SK-N-SH (cell line): ENCODE data around the gene TXNRD1. TPM values are rescaled to one million over a fixed set of nuclear protein-coding genes. Genes with fewer than 3 reads are reported as not detected.

Source experiments
- CTCF ChIA-PET: fragments of 300-600, 350-600 bp; formaldehyde crosslinking; extraction: SDS; loops from one replicate; lab custom pipeline; 2021; lab: Yijun Ruan, JAX
- POLR2A ChIA-PET: fragments of 350-600 bp; sonication (Branson Sonifier 250); formaldehyde crosslinking; extraction: SDS; loops from one replicate; lab custom pipeline; 2020; ENCODE audit warnings: antibody characterized with exemption, inconsistent platforms; lab: Yijun Ruan, JAX
- DNase-seq: peaks from one replicate; pipeline ENCODE4 v3.0.0; 2012
- H2AFZ ChIP-seq: fragments of 200-600 bp; sonication (generic); 2 replicates; pipeline ENCODE4 v1.8.1; 2016; ENCODE audit warnings: antibody characterized with exemption, mild to moderate bottlenecking, low read depth
- H3F3A ChIP-seq: fragments of 200-600 bp; sonication (generic); replicated peaks from 2 replicates; pipeline ENCODE3; 2016; ENCODE audit warnings: antibody characterized with exemption, mild to moderate bottlenecking; ENCODE audit not compliant: insufficient read depth
- H3K27ac ChIP-seq, 2 experiments: fragments of 200-500 bp in 1 of 2; fragments of 200-600 bp in 1 of 2; sonication (Bioruptor generic) in 1 of 2; sonication (generic), shearing (Covaris generic) in 1 of 2; 2 replicates each; pipeline versions ENCODE4 v1.5.1 to v1.6.1; 2014 to 2016; ENCODE audit warnings: low read depth in 2 of 2, inconsistent platforms in 1 of 2, low read length in 1 of 2, mild to moderate bottlenecking in 1 of 2, mixed read lengths in 1 of 2
- H3K27me3 ChIP-seq: fragments of 200-600 bp; sonication (generic), shearing (Covaris generic); 2 replicates; pipeline ENCODE4 v1.6.1; 2016; ENCODE audit warnings: mixed run types; ENCODE audit not compliant: insufficient read depth
- H3K36me3 ChIP-seq, 2 experiments: fragments of 200-500 bp in 1 of 2; fragments of 200-600 bp in 1 of 2; sonication (Bioruptor generic) in 1 of 2; sonication (generic) in 1 of 2; replicated peaks in 1 of 2; 2 replicates each; pipeline versions ENCODE3 to v1.5.1; 2014 to 2016; ENCODE audit warnings: low read length in 1 of 2, mild to moderate bottlenecking in 1 of 2; ENCODE audit not compliant: insufficient read depth in 2 of 2, control insufficient read depth in 1 of 2
- H3K4me1 ChIP-seq, 2 experiments: fragments of 200-500 bp in 1 of 2; fragments of 200-600 bp in 1 of 2; sonication (Bioruptor generic) in 1 of 2; sonication (generic), shearing (Covaris generic) in 1 of 2; 2 replicates each; pipeline versions ENCODE4 v1.5.1 to v1.6.1; 2014 to 2016; ENCODE audit warnings: low read depth in 1 of 2, low read length in 1 of 2, mixed run types in 1 of 2; ENCODE audit not compliant: insufficient read depth in 2 of 2, control insufficient read depth in 1 of 2
- H3K4me2 ChIP-seq: fragments of 200-600 bp; sonication (generic), shearing (Covaris generic); 2 replicates; pipeline ENCODE4 v1.6.1; 2017; ENCODE audit warnings: mixed run types
- H3K4me3 ChIP-seq, 2 experiments: fragments of 200-500 bp in 1 of 2; fragments of 200-600 bp in 1 of 2; sonication (Bioruptor generic) in 1 of 2; sonication (generic), shearing (Covaris generic) in 1 of 2; 2 replicates each; pipeline versions ENCODE4 v1.5.1 to v1.8.1; 2014 to 2016; ENCODE audit warnings: low read depth in 2 of 2, inconsistent platforms in 1 of 2, low read length in 1 of 2, mild to moderate bottlenecking in 1 of 2, mixed read lengths in 1 of 2, moderate library complexity in 1 of 2
- H3K79me2 ChIP-seq: fragments of 200-600 bp; sonication (generic); 2 replicates; pipeline ENCODE4 v1.8.1; 2017; ENCODE audit warnings: mild to moderate bottlenecking; ENCODE audit not compliant: insufficient read depth
- H3K9ac ChIP-seq: fragments of 200-600 bp; sonication (generic); 2 replicates; pipeline ENCODE4 v1.6.1; 2017; ENCODE audit warnings: mixed run types
- H3K9me2 ChIP-seq: fragments of 200-600 bp; sonication (generic); 2 replicates; pipeline ENCODE4 v1.6.1; 2017; ENCODE audit warnings: mixed run types
- H3K9me3 ChIP-seq: fragments of 200-600 bp; sonication (generic); 2 replicates; pipeline ENCODE4 v1.6.1; 2017; ENCODE audit warnings: mixed run types, mild to moderate bottlenecking, moderate library complexity
- H4K20me1 ChIP-seq: fragments of 200-600 bp; sonication (generic); 2 replicates; pipeline ENCODE4 v1.6.1; 2017; ENCODE audit warnings: mild to moderate bottlenecking, mixed run types; ENCODE audit not compliant: insufficient read depth
- PBX3 ChIP-seq: IDR thresholded peaks from 2 replicates; pipeline ENCODE4; 2012
- SIN3A ChIP-seq: IDR thresholded peaks from 2 replicates; pipeline ENCODE4 v1.6.1; 2012; ENCODE audit warnings: low read depth, mild to moderate bottlenecking, low read length, moderate library complexity, borderline replicate concordance
- TCF12 ChIP-seq: IDR thresholded peaks from 2 replicates; pipeline ENCODE4 v1.4.0; 2012
- TEAD4 ChIP-seq: IDR thresholded peaks from 2 replicates; pipeline ENCODE4 v1.4.0; 2012; ENCODE audit warnings: mild to moderate bottlenecking, borderline replicate concordance; ENCODE audit not compliant: insufficient read depth
- WGBS: methylation state at CpG from one replicate; pipeline ENCODE4 v1.1.6; 2017; ENCODE audit warnings: low lambda C conversion rate; 5-methylcytosine and 5-hydroxymethylcytosine counted together
- polyA plus RNA-seq, 3 experiments: library from polyadenylated mRNA; depleted of rRNA; stranded (reverse); fragments of >200 nt; gene quantifications; 2 replicates each; pipeline ENCODE4 v1.2.3, GENCODE V29; 2012

TXNRD1 gene
- polyA plus RNA-seq, 1 of the 3 experiments (the other 2 are of a cell fraction): 143 TPM

- DNase-seq: no peak
- Histone ChIP-seq H3K9me3 (no peaks in the 10 kb centered on the region), H2AFZ (no peak overlapping the region), H3K9ac (no peak overlapping the region), H4K20me1 (no peaks in the 10 kb centered on the region), H3K27me3 (no peaks in the 10 kb centered on the region), H3K36me3 (no peaks in the 10 kb centered on the region), H3K9me2 (no peaks in the 10 kb centered on the region), H3K79me2 (0 out of 2 replicates have a peak, but pooled peaks cover under 1% of the 10 kb centered on the region), H3K27ac (peak overlapping the region in 1 of 2 experiments; percentile 89; a peak in 2 of 4 replicates), H3K4me2 (no peak overlapping the region), H3K4me1 (peaks cover 9 to 24% of the 10 kb centered on the region in 2 experiments; a peak in 3 of 4 replicates), H3K4me3 (no peak overlapping the region), H3F3A (peaks cover 41% of the 10 kb centered on the region)
- POLR2A ChIA-PET: no interaction called here
- CTCF ChIA-PET: interaction anchor here (0.6 kb wide), 1 partner anchor 77 kb away, joined by 3 read pairs; no protein-coding TSS in a partner anchor
- WGBS: 96% methylated on average over 5 of the region's 5 CpGs
- no peak for TF ChIP-seq SIN3A
Observed at GRCh38 chr12:104281636-104282035, 66.1 kb downstream of the TXNRD1 start.

- H3K27ac ChIP-seq: peak overlapping the region in 1 of 2 experiments; percentile 89; a peak in 2 of 4 replicates
- H4K20me1 ChIP-seq: no peaks in the 10 kb centered on the region
- no peak overlapping the region for H3K4me3 ChIP-seq
- H3K9me3 ChIP-seq: no peaks in the 10 kb centered on the region
- H3K9me2 ChIP-seq: no peaks in the 10 kb centered on the region
- ChIA-PET POLR2A (no interaction called here), CTCF (no interaction called here)
- peaks cover 5% of the 10 kb centered on the region for H3K79me2 ChIP-seq
- no peak overlapping the region for H2AFZ ChIP-seq
- H3F3A ChIP-seq: peaks cover 44% of the 10 kb centered on the region
- no peaks in the 10 kb centered on the region for H3K36me3 ChIP-seq
- H3K9ac ChIP-seq: no peak overlapping the region
- TF ChIP-seq PBX3 (peak; percentile 61), TCF12 (no peak)
- peaks cover 9 to 24% of the 10 kb centered on the region in 2 experiments; a peak in 3 of 4 replicates for H3K4me1 ChIP-seq
- no peak for DNase-seq
- H3K27me3 ChIP-seq: no peaks in the 10 kb centered on the region
- no peak overlapping the region for H3K4me2 ChIP-seq
Observed at GRCh38 chr12:104282109-104282508, 66.5 kb downstream of the TXNRD1 start.

DNA sequence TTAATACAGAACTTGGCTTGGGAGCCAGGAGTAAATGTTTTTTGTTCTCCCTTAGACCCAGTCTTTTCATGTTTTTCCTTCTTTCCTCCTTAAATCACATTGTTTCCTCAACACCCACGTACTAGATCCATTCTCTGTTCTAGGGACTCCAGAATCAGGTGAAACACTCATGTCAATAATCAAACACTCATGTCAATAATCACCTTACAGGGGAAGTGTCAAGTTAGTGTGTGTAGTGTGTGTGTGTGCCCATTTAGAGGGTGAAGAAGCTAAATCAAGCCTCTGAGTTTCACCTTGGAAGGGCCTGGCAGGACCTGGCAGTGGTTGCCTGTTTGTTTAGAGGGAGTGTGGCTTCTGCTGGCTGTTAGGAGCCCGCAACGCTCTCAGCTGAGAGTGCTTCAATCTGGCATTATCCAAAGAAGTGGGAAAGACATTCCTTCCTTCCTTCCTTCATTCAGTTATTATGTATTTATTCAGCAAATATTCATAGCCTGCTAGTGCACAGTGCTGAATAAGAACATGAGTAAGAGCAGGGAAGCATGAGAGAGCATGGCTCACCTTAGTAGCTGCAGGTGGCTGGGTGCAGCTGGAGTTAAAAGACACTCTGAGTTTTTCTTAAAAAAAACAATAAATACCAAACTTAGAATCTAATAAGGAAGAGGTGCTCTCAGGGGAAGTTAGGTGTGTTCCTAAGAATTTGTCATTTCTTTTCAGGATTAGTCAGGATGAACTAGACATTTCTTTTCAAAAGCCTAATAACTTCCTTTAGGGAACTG lies 70.3 kb downstream of the TXNRD1 start:
- no peaks in the 10 kb centered on the region for H3K27me3 ChIP-seq
- H4K20me1 ChIP-seq: peaks cover 29% of the 10 kb centered on the region
- peaks cover 38% of the 10 kb centered on the region for H3F3A ChIP-seq
- H3K9me3 ChIP-seq: no peaks in the 10 kb centered on the region
- H3K36me3 ChIP-seq: peaks cover 0 to 3% of the 10 kb centered on the region in 2 experiments
- no peaks in the 10 kb centered on the region for H3K9me2 ChIP-seq
- peaks cover 16 to 19% of the 10 kb centered on the region in 2 experiments; a peak in 3 of 4 replicates for H3K4me1 ChIP-seq
- TF ChIP-seq TCF12 (peak; percentile 3), TEAD4 (no peak)
- TF ChIP-seq, all 33 proteins: peak for 1
- peak overlapping the region; percentile 74 to 75; a peak in 2 of 4 replicates for H3K4me3 ChIP-seq
- ChIA-PET POLR2A (interaction anchor here (1.5 to 2.1 kb wide), 2 partner anchors 22 to 148 kb away, joined by 5 to 6 read pairs; partner anchors contain the start of gene NFYB), CTCF (no interaction called here)
- peak overlapping the region; percentile 95 for H3K4me2 ChIP-seq
- peak overlapping the region; percentile 95 to 97 for H3K27ac ChIP-seq
- DNase-seq: no peak
- peak overlapping the region; percentile 38 for H2AFZ ChIP-seq
- H3K9ac ChIP-seq: peak overlapping the region; percentile 95
- 78% methylated on average over 3 of the region's 3 CpGs for WGBS
- peaks cover 42% of the 10 kb centered on the region for H3K79me2 ChIP-seq
